ENCODE measurements around the gene LMF1.
"Not testable (repeated sequence)": the region's sequence is repeated elsewhere in the genome, so short reads cannot be mapped to it uniquely, and the experiment has no call there.

LMF1 gene

GRCh38 chr16:953818-954217 is 17.0 kb downstream of the LMF1 start:
- not testable (repeated sequence) for DNase-seq (ENCODE audit: insufficient read length, low spot score); FAIRE-seq

GRCh38 chr16:952321-952720 is 18.5 kb downstream of the LMF1 start:
- no peak for DNase-seq (ENCODE audit: insufficient read length, low spot score)
- no peak for FAIRE-seq

- peak; percentile 80 for FAIRE-seq
- peak; percentile 66 for DNase-seq (ENCODE audit: insufficient read length, low spot score)
Observed at GRCh38 chr16:951660-952301, 19.0 kb downstream of the LMF1 start.

GRCh38 chr16:950733-951573 is 19.8 kb downstream of the LMF1 start:
- DNase-seq (ENCODE audit: insufficient read length, low spot score); FAIRE-seq: not testable (repeated sequence)

GRCh38 chr16:948767-949166 is 22.0 kb downstream of the LMF1 start:
- FAIRE-seq; DNase-seq (ENCODE audit: insufficient read length, low spot score): not testable (repeated sequence)

GRCh38 chr16:947922-948303 is 22.9 kb downstream of the LMF1 start:
- not testable (repeated sequence) for FAIRE-seq

GRCh38 chr16:947255-947921 is 23.4 kb downstream of the LMF1 start:
- no peak for DNase-seq (ENCODE audit: insufficient read length, low spot score)
- no peak for FAIRE-seq

More at GRCh38 chr16:947922-948303, 22.9 kb downstream of the LMF1 start:
- DNase-seq (ENCODE audit: insufficient read length, low spot score), result not testable (repeated sequence)

- FAIRE-seq (no peak), DNase-seq (ENCODE audit: insufficient read length, low spot score) (no peak)
Observed at GRCh38 chr16:946048-946395, 24.8 kb downstream of the LMF1 start.

- no peak for FAIRE-seq
- no peak for DNase-seq (ENCODE audit: insufficient read length, low spot score)
Observed at GRCh38 chr16:945271-946047, 25.3 kb downstream of the LMF1 start.

GRCh38 chr16:943971-944370 is 26.8 kb downstream of the LMF1 start:
- FAIRE-seq, result no peak
- no peak for DNase-seq (ENCODE audit: insufficient read length, low spot score)

GRCh38 chr16:942436-943060 is 28.2 kb downstream of the LMF1 start:
- no peak for FAIRE-seq
- no peak for DNase-seq (ENCODE audit: insufficient read length, low spot score)

GRCh38 chr16:939941-940340 is 30.8 kb downstream of the LMF1 start:
- FAIRE-seq, result no peak
- no peak for DNase-seq (ENCODE audit: insufficient read length, low spot score)

GRCh38 chr16:939311-939710 is 31.5 kb downstream of the LMF1 start:
- no peak for DNase-seq (ENCODE audit: insufficient read length, low spot score)
- FAIRE-seq, result no peak

GRCh38 chr16:938752-939151 is 32.0 kb downstream of the LMF1 start:
- no peak for FAIRE-seq
- no peak for DNase-seq (ENCODE audit: insufficient read length, low spot score)

- DNase-seq (ENCODE audit: insufficient read length, low spot score), result no peak
- FAIRE-seq, result no peak
Observed at GRCh38 chr16:938136-938535, 32.6 kb downstream of the LMF1 start.

- FAIRE-seq (no peak), DNase-seq (ENCODE audit: insufficient read length, low spot score) (no peak)
Observed at GRCh38 chr16:937723-938122, 33.1 kb downstream of the LMF1 start.

- FAIRE-seq, result no peak
- DNase-seq (ENCODE audit: insufficient read length, low spot score), result no peak
Observed at GRCh38 chr16:937311-937710, 33.5 kb downstream of the LMF1 start.

- no peak for FAIRE-seq
- no peak for DNase-seq (ENCODE audit: insufficient read length, low spot score)
Observed at GRCh38 chr16:935684-936083, 35.1 kb downstream of the LMF1 start.

- FAIRE-seq (no peak), DNase-seq (ENCODE audit: insufficient read length, low spot score) (no peak)
Observed at GRCh38 chr16:934178-934577, 36.6 kb downstream of the LMF1 start.

GRCh38 chr16:933581-933980 is 37.2 kb downstream of the LMF1 start:
- DNase-seq (ENCODE audit: insufficient read length, low spot score), result no peak
- FAIRE-seq, result no peak
